ENCODE measurements around the gene PCLO.

Gene PCLO

GRCh38 chr7:82823073-82823472, 339.6 kb downstream of the PCLO start:
- Histone ChIP-seq H3K4ac (ENCODE audit: low read depth, low read length) (no peak overlapping the region), H3K4me3 (ENCODE audit: low read length) (no peak overlapping the region), H3K9ac (ENCODE audit: low read length) (no peak overlapping the region), H4K5ac (ENCODE audit: low read length) (no peak overlapping the region), H3K4me1 (ENCODE audit: control insufficient read depth, low read depth, low read length) (no peaks in the 10 kb centered on the region), H2AK5ac (ENCODE audit: low read length) (no peak overlapping the region), H3K27ac (ENCODE audit: low read depth, low read length) (no peak overlapping the region), H3K23ac (ENCODE audit: low read length) (no peak overlapping the region), H3K27me3 (ENCODE audit: insufficient read depth, low read length, poor library complexity) (no peaks in the 10 kb centered on the region), H2BK120ac (ENCODE audit: low read depth, low read length) (no peak overlapping the region), H3K36me3 (ENCODE audit: control insufficient read depth, insufficient read depth, low read length) (no peaks in the 10 kb centered on the region), H3K79me2 (ENCODE audit: control insufficient read depth, insufficient read depth, low read length) (no peaks in the 10 kb centered on the region), H2BK5ac (ENCODE audit: low read length) (no peak overlapping the region), H3K56ac (ENCODE audit: low read length) (no peak overlapping the region), H3K79me1 (ENCODE audit: low read length) (no peaks in the 10 kb centered on the region), H4K8ac (ENCODE audit: low read depth, low read length) (no peak overlapping the region), H3K18ac (ENCODE audit: low read length) (no peak overlapping the region), H2BK15ac (replicated peaks; ENCODE audit: low read depth) (no peak overlapping the region), H3K4me2 (ENCODE audit: low read length) (no peak overlapping the region)
- DNase-seq, result no peak
- no CpG with 5 or more reads among the region's 2 CpGs for whole genome bisulfite sequencing (ENCODE audit: extremely low coverage, insufficient coverage, low lambda C conversion rate)

- no peak overlapping the region for H2BK15ac ChIP-seq (replicated peaks; ENCODE audit: low read depth)
- no peak overlapping the region for H3K4me2 ChIP-seq (ENCODE audit: low read length)
- no peaks in the 10 kb centered on the region for H3K36me3 ChIP-seq (ENCODE audit: control insufficient read depth, insufficient read depth, low read length)
- no peak overlapping the region for H3K27ac ChIP-seq (ENCODE audit: low read depth, low read length)
- no peaks in the 10 kb centered on the region for H3K27me3 ChIP-seq (ENCODE audit: insufficient read depth, low read length, poor library complexity)
- no peak overlapping the region for H3K23ac ChIP-seq (ENCODE audit: low read length)
- H3K9ac ChIP-seq (ENCODE audit: low read length), result no peak overlapping the region
- no peak overlapping the region for H2BK120ac ChIP-seq (ENCODE audit: low read depth, low read length)
- WGBS (ENCODE audit: extremely low coverage, insufficient coverage, low lambda C conversion rate), result no CpG with 5 or more reads among the region's 1 CpG
- H2BK5ac ChIP-seq (ENCODE audit: low read length), result no peak overlapping the region
- no peak overlapping the region for H4K8ac ChIP-seq (ENCODE audit: low read depth, low read length)
- no peaks in the 10 kb centered on the region for H3K79me1 ChIP-seq (ENCODE audit: low read length)
- no peak overlapping the region for H3K18ac ChIP-seq (ENCODE audit: low read length)
- no peak overlapping the region for H3K4ac ChIP-seq (ENCODE audit: low read depth, low read length)
- no peak overlapping the region for H2AK5ac ChIP-seq (ENCODE audit: low read length)
- DNase-seq, result peak; percentile 60
- H4K5ac ChIP-seq (ENCODE audit: low read length), result no peak overlapping the region
- H3K4me3 ChIP-seq (ENCODE audit: low read length), result no peak overlapping the region
- H3K56ac ChIP-seq (ENCODE audit: low read length), result no peak overlapping the region
- no peaks in the 10 kb centered on the region for H3K4me1 ChIP-seq (ENCODE audit: control insufficient read depth, low read depth, low read length)
- H3K79me2 ChIP-seq (ENCODE audit: control insufficient read depth, insufficient read depth, low read length), result no peaks in the 10 kb centered on the region
Measured at GRCh38 chr7:82821037-82821436, 341.6 kb downstream of the PCLO start.

- Histone ChIP-seq H3K27me3 (ENCODE audit: insufficient read depth, low read length, poor library complexity) (no peaks in the 10 kb centered on the region), H3K4me1 (ENCODE audit: control insufficient read depth, low read depth, low read length) (no peaks in the 10 kb centered on the region), H3K36me3 (ENCODE audit: control insufficient read depth, insufficient read depth, low read length) (no peaks in the 10 kb centered on the region), H3K4me3 (ENCODE audit: low read length) (no peak overlapping the region), H4K8ac (ENCODE audit: low read depth, low read length) (no peak overlapping the region), H3K4me2 (ENCODE audit: low read length) (no peak overlapping the region), H2BK120ac (ENCODE audit: low read depth, low read length) (no peak overlapping the region), H3K79me2 (ENCODE audit: control insufficient read depth, insufficient read depth, low read length) (no peaks in the 10 kb centered on the region), H3K27ac (ENCODE audit: low read depth, low read length) (no peak overlapping the region), H3K79me1 (ENCODE audit: low read length) (no peaks in the 10 kb centered on the region), H3K4ac (ENCODE audit: low read depth, low read length) (no peak overlapping the region), H2BK15ac (replicated peaks; ENCODE audit: low read depth) (no peak overlapping the region), H3K56ac (ENCODE audit: low read length) (no peak overlapping the region), H3K18ac (ENCODE audit: low read length) (no peak overlapping the region), H3K23ac (ENCODE audit: low read length) (no peak overlapping the region), H3K9ac (ENCODE audit: low read length) (no peak overlapping the region), H4K5ac (ENCODE audit: low read length) (no peak overlapping the region), H2BK5ac (ENCODE audit: low read length) (no peak overlapping the region), H2AK5ac (ENCODE audit: low read length) (no peak overlapping the region)
- WGBS (ENCODE audit: extremely low coverage, insufficient coverage, low lambda C conversion rate), result no CpG with 5 or more reads among the region's 4 CpGs
- peak; percentile 22 for DNase-seq
Measured at GRCh38 chr7:82818171-82818570, 344.5 kb downstream of the PCLO start.

DNA sequence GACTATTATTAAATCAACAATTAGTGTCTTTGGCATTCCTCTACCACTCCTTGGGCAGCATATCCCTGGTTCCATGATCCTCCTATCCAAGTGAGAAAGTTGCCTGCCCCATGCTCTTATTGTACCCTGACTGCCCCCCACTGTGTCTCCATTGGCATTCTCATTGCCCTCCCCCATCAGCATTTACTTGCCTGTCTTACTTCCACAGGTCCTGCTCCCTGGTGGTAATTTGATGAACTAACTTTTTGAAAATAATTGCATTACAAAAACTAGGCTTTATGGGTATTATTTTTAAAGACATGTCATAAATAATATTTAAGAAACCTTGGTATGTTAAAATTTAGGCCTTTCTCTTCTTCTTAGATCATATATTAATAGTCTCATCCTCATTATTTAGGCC, 346.4 kb downstream of the PCLO start:
- Histone ChIP-seq H2AK5ac (ENCODE audit: low read length) (no peak overlapping the region), H4K8ac (ENCODE audit: low read depth, low read length) (no peak overlapping the region), H3K79me1 (ENCODE audit: low read length) (no peaks in the 10 kb centered on the region), H3K36me3 (ENCODE audit: control insufficient read depth, insufficient read depth, low read length) (no peaks in the 10 kb centered on the region), H3K4me1 (ENCODE audit: control insufficient read depth, low read depth, low read length) (no peaks in the 10 kb centered on the region), H3K27me3 (ENCODE audit: insufficient read depth, low read length, poor library complexity) (no peaks in the 10 kb centered on the region), H3K4ac (ENCODE audit: low read depth, low read length) (no peak overlapping the region), H2BK15ac (replicated peaks; ENCODE audit: low read depth) (no peak overlapping the region), H3K79me2 (ENCODE audit: control insufficient read depth, insufficient read depth, low read length) (no peaks in the 10 kb centered on the region), H2BK5ac (ENCODE audit: low read length) (no peak overlapping the region), H3K18ac (ENCODE audit: low read length) (no peak overlapping the region), H3K27ac (ENCODE audit: low read depth, low read length) (no peak overlapping the region), H3K23ac (ENCODE audit: low read length) (no peak overlapping the region), H3K4me3 (ENCODE audit: low read length) (no peak overlapping the region), H3K9ac (ENCODE audit: low read length) (no peak overlapping the region), H3K56ac (ENCODE audit: low read length) (no peak overlapping the region), H4K5ac (ENCODE audit: low read length) (no peak overlapping the region), H3K4me2 (ENCODE audit: low read length) (no peak overlapping the region), H2BK120ac (ENCODE audit: low read depth, low read length) (no peak overlapping the region)
- peak; percentile 57 for DNase-seq

- Histone ChIP-seq H3K4me3 (ENCODE audit: low read length) (no peak overlapping the region), H4K5ac (ENCODE audit: low read length) (no peak overlapping the region), H3K9ac (ENCODE audit: low read length) (no peak overlapping the region), H2BK120ac (ENCODE audit: low read depth, low read length) (no peak overlapping the region), H3K27ac (ENCODE audit: low read depth, low read length) (no peak overlapping the region), H3K79me2 (ENCODE audit: control insufficient read depth, insufficient read depth, low read length) (no peaks in the 10 kb centered on the region), H3K79me1 (ENCODE audit: low read length) (no peaks in the 10 kb centered on the region), H2BK15ac (replicated peaks; ENCODE audit: low read depth) (no peak overlapping the region), H2AK5ac (ENCODE audit: low read length) (no peak overlapping the region), H2BK5ac (ENCODE audit: low read length) (no peak overlapping the region), H3K36me3 (ENCODE audit: control insufficient read depth, insufficient read depth, low read length) (no peaks in the 10 kb centered on the region), H3K4ac (ENCODE audit: low read depth, low read length) (no peak overlapping the region), H3K27me3 (ENCODE audit: insufficient read depth, low read length, poor library complexity) (no peaks in the 10 kb centered on the region), H3K56ac (ENCODE audit: low read length) (no peak overlapping the region), H4K8ac (ENCODE audit: low read depth, low read length) (no peak overlapping the region), H3K4me2 (ENCODE audit: low read length) (no peak overlapping the region), H3K23ac (ENCODE audit: low read length) (no peak overlapping the region), H3K18ac (ENCODE audit: low read length) (no peak overlapping the region), H3K4me1 (ENCODE audit: control insufficient read depth, low read depth, low read length) (no peaks in the 10 kb centered on the region)
- DNase-seq, result peak; percentile 72
- WGBS (ENCODE audit: extremely low coverage, insufficient coverage, low lambda C conversion rate), result no CpG with 5 or more reads among the region's 4 CpGs
Measured at GRCh38 chr7:82810558-82811259, 352.0 kb downstream of the PCLO start.

DNA sequence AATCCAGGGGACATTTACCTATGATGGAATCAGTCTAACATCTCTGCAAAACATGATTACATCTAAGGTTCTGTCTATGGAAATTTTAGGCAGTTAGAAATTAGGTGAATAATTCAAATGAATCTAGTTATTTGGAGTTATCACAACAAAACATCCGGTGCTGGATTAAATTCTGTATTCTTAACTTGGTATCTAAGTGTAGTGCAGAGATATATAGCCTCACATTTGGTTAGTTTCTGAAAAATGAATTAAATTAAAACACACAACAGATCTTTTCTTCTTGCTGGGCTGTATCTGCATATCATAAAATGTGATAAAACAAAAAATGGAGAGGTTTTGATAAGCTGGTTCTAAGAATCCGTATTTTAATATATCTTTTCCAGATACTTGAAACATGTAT, 354.1 kb downstream of the PCLO start:
- H3K18ac ChIP-seq (ENCODE audit: low read length), result no peak overlapping the region
- no peak overlapping the region for H3K4ac ChIP-seq (ENCODE audit: low read depth, low read length)
- no peak for DNase-seq
- H3K9ac ChIP-seq (ENCODE audit: low read length), result no peak overlapping the region
- H2BK5ac ChIP-seq (ENCODE audit: low read length), result no peak overlapping the region
- no peak overlapping the region for H2BK120ac ChIP-seq (ENCODE audit: low read depth, low read length)
- H2AK5ac ChIP-seq (ENCODE audit: low read length), result no peak overlapping the region
- no peak overlapping the region for H3K4me2 ChIP-seq (ENCODE audit: low read length)
- no peak overlapping the region for H3K56ac ChIP-seq (ENCODE audit: low read length)
- H3K79me2 ChIP-seq (ENCODE audit: control insufficient read depth, insufficient read depth, low read length), result no peaks in the 10 kb centered on the region
- H3K23ac ChIP-seq (ENCODE audit: low read length), result no peak overlapping the region
- H4K5ac ChIP-seq (ENCODE audit: low read length), result no peak overlapping the region
- no peak overlapping the region for H2BK15ac ChIP-seq (replicated peaks; ENCODE audit: low read depth)
- H3K4me3 ChIP-seq (ENCODE audit: low read length), result no peak overlapping the region
- H3K79me1 ChIP-seq (ENCODE audit: low read length), result no peaks in the 10 kb centered on the region
- no peak overlapping the region for H3K27ac ChIP-seq (ENCODE audit: low read depth, low read length)
- WGBS (ENCODE audit: extremely low coverage, insufficient coverage, low lambda C conversion rate), result no CpG with 5 or more reads among the region's 2 CpGs
- no peak overlapping the region for H4K8ac ChIP-seq (ENCODE audit: low read depth, low read length)
- H3K27me3 ChIP-seq (ENCODE audit: insufficient read depth, low read length, poor library complexity), result no peaks in the 10 kb centered on the region
- no peaks in the 10 kb centered on the region for H3K36me3 ChIP-seq (ENCODE audit: control insufficient read depth, insufficient read depth, low read length)
- H3K4me1 ChIP-seq (ENCODE audit: control insufficient read depth, low read depth, low read length), result no peaks in the 10 kb centered on the region

Data from mesendoderm (in vitro differentiated cells).